ENCODE measurements around the gene STK40.

STK40 gene, protein sequence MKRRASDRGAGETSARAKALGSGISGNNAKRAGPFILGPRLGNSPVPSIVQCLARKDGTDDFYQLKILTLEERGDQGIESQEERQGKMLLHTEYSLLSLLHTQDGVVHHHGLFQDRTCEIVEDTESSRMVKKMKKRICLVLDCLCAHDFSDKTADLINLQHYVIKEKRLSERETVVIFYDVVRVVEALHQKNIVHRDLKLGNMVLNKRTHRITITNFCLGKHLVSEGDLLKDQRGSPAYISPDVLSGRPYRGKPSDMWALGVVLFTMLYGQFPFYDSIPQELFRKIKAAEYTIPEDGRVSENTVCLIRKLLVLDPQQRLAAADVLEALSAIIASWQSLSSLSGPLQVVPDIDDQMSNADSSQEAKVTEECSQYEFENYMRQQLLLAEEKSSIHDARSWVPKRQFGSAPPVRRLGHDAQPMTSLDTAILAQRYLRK

DNA sequence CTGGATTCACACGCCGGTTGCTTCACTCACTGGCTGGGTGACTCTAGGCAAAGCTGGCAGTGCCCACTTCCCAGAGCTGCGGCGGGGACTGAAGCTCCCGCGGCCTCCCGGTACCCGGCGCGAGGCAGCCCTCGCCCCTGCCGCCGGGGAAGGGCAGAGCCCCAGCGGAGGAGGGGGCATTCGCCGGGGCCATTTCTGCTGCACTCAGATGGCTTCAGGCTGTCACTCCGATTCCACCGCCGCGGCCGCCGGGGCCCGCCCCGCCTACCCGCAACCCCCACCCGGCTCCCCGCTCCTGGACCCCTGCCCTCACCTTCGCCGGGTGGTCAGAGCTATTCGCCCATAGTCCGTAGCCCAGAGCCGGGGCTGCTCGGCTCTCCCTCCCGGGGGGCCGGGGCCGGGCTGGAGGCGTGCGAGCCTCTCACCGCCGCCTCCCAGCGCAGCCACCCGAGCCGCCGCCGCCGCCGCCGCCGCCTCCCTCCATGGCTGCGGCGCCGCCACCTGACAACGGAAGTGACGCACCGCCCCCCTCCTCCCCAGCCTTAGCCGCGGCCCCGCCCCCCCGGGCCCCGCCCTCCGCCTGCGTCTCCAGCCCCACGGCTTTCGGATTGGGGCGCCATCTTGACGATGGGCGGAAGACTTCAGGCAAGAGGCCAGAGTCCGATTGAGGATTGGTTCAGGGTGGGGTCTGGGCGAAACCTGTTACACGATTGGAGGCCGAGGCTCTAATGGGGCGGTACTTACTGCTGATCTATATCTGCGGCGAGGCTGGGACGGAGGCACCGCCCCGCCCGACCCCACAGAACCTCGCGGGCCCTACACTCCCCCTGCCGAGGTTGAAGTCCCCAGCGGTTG lies at the start of gene STK40:
STK40 (minus strand) TSS at position 515 of the 855 bp plus-strand sequence. CDS start 24,592 bp downstream, outside the sequence.
- in situ Hi-C loops (cut with HindIII; ENCODE audit: low sequenced_read_pairs): no loop called here

DNA sequence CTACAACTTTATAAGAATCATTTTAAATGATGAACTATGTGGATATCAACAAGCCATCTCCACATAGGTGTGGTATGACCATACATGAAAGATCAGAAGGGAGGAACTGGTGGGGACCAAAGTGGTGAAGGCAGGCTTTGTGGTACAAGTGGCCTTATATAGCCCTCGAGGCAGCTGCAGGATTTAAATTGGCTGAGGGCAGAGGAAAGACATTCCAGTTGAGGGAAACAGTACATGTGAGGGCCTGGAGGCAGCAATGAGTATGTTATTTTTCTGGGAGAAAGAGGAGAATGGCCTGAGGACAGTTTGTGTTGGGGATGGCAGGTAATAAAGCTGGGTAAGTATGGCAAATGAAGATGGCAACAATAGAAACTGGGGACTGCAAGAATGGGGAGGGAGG lies 47.4 kb upstream of the STK40 start:
- in situ Hi-C loops (cut with HindIII; ENCODE audit: low sequenced_read_pairs): no loop called here

DNA sequence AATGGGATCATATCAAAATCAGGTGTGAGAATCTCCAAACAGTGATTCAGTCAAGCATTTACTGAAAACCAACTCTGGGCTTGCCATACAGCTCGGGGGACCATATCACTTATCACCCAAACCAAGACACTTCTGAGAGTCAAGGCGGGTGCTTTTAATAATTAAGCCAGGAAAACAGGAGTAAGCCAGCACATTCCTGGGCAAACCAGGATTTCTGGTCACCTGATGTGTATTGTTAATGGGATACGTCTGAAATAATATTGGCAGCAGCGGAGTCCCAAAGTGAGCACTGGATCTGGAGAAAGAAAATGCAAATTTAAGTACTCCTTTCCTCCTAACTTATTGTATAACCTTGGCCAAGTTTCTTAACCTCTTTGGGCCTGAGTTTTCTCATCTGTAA lies 46.9 kb upstream of the STK40 start:
- in situ Hi-C loops (cut with HindIII; ENCODE audit: low sequenced_read_pairs): no loop called here

DNA sequence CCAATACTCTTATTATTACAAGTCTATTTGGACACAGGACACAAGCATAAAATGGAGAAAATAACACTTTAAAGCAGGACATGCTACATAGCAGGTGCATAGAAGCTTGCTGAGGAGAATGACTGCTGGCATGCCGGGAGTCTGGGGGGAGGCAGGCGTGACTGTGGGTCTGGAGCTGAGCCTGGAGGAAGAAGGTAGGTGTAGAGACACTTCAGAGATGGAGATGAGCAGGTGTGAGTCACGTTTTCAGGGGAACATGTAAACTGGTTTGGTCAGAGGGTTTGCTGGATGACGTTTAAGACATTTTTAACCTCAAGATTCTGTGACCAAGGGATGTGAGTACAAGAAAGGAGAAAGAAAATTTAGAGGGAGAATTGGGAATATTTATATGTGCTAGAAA lies 40.1 kb upstream of the STK40 start:
- in situ Hi-C loops (cut with HindIII; ENCODE audit: low sequenced_read_pairs): loop anchor here (5.0 kb wide), 1 partner anchor 68 kb away; no protein-coding TSS in a partner anchor

DNA sequence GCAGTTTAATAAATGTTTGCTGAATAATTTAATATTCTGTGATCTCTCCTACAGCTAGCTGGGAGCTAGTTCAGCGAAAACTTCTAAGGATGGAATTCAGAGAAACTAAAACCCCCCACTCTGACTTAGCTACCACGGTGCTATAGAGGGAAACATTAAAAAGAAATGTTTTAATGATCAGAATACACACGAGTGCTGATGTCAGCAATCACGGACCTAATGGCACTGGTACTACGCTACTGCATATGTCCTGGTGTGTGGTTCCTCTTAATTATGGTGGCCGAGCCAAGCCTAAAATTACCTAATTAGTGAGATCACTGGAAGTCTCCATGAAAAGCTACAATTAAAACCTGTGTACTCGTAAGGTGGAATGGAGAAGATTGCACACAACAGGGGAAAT lies 35.9 kb upstream of the STK40 start:
- in situ Hi-C loops (cut with HindIII; ENCODE audit: low sequenced_read_pairs): no loop called here

DNA sequence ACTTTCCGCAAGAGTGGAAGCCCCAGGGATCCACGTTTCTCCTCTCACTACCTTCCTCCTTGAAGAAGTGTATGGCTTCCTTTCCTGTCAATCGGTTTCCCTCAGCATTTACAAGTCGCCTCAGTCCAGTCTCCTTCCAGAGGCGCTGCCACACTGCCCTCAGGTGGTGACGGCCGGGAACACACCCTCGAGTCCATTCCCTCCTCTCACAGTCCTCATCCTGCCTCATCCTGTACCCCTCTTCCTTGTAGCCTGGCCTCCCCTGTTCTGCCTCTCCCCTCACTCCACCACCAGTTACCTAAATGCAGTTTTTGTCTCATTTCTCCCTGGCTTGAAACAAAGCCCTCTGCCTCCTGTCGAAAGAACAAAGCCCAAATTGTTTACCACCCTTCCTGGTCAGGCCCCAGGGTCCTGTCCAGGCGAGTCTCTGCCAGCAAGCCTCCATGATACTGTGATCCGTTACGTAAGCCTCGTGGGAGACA lies 35.2 kb upstream of the STK40 start:
- in situ Hi-C loops (cut with HindIII; ENCODE audit: low sequenced_read_pairs): no loop called here

DNA sequence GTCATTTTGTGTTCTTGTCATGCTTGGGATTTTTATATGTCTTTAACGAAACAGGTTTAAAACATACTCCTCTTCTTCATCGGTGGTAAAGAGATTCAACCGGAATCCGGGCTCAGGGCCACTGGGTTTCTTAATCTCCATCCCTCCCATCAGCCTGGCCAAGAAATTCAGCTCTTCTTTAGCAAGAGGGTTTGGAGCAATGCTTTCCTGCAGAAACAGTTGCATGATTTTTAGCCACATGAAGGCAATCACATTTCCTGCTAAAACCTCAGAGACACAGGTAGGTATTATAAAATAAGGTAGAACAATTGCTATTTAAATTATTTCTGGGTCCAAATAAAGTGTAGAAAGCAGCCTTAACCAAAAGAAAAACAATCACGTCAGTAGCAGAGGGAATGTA lies 34.7 kb upstream of the STK40 start:
- in situ Hi-C loops (cut with HindIII; ENCODE audit: low sequenced_read_pairs): no loop called here

DNA sequence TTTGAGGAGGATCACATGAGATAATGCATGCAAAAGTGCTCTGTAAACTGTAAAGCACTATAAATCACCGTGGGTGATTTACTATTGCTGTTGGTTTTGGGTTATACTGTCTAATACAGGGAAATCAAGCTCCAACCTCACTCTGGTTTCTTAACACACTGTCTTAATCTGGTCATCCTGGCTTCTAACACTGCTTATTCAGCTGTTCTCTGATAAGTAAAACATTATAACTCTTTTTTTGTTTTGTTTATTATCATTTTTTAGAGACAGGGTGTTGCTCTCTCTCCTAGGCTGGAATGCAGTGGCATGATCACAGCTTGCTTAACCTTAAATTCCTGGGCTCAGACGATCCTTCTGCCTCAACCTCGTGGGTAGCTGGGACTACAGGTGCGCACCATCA lies 33.8 kb upstream of the STK40 start:
- in situ Hi-C loops (cut with HindIII; ENCODE audit: low sequenced_read_pairs): no loop called here

DNA sequence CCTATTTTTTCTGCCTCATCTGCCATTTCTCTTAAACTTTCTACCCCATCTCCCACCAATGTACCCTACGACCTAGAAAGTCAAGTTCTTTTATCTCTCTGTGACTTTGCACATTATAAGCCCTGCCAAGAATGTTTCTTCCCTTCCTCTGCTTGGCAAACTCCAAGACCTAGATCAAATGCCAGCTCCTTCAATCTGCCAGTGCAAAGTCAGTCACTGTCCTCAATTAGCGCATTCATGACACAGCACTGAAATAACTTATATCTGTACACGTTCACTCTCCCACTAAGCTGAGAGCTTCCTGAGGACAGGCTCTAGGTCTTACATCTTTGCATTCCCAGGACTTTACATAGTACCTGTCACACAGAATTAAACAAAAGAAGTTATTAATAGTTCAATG lies 33.4 kb upstream of the STK40 start:
- in situ Hi-C loops (cut with HindIII; ENCODE audit: low sequenced_read_pairs): no loop called here

DNA sequence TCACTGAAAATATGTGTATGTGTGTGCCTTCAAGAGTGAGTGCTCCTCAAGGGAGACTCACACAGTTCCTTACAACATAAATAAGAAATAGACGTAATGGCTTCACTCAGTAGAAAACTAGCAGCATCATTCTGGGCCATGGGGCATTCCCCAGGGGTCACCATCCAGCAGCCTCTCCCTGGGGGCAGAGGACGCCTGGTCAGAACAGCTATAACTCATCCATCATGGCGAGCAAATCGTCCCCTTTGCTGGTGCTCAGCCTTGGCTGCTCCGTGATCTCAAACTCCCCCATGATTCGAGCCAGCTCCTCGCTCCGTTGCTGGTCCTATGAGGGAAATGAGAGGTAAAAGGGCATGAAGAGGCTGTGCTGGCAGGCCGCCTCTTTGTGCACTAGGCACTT lies 32.2 kb upstream of the STK40 start:
- in situ Hi-C loops (cut with HindIII; ENCODE audit: low sequenced_read_pairs): no loop called here

DNA sequence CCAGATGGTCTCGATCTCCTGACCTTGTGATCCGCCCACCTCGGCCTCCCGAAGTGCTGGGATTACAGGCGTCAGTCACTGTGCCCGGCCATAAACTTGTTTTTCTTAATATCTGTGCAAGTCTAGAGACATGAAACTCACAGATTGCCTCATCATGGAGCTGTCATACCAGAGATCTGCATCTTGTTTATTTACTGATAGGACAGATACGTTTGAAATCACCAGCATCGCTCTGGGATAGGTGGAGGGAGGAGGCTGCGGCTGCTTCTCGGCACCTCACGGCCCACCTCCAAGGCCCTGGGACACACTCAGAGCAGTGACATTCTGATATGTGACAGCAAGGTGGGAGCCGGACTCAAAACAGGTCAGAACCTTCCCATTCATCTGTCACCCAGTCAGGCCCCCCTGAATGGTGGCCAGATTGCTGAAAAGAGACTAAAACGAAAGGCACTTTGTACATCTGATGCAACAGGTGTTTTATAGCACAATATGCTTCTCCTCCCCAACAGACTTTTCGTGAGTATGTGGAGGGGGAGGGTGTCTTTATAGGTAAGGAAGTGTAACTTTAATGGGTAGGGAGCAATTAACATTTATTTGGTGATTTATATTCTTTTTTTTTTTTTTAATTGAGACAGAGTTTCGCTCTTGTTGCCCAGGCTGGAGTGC lies 30.1 kb upstream of the STK40 start:
- in situ Hi-C loops (cut with HindIII; ENCODE audit: low sequenced_read_pairs): no loop called here

DNA sequence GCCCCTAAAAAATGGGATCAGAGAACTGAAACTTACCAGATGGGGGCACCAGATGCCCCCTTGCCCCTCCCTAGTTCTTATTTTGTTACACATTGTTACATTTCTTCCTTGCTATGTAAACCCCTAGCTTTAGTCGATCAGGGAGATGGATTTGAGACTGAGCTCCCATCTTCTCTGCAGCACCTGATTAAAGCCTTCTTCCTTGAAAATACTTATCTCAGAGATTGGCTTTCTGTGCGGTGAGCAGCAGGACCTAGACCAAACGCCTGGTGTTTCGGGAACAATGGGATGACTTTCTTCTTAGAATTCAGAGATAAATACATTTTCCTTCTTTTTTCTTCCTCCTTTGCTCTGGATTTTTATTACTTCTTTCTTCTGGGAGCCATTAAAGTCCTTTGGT lies 28.7 kb upstream of the STK40 start:
- in situ Hi-C loops (cut with HindIII; ENCODE audit: low sequenced_read_pairs): no loop called here

DNA sequence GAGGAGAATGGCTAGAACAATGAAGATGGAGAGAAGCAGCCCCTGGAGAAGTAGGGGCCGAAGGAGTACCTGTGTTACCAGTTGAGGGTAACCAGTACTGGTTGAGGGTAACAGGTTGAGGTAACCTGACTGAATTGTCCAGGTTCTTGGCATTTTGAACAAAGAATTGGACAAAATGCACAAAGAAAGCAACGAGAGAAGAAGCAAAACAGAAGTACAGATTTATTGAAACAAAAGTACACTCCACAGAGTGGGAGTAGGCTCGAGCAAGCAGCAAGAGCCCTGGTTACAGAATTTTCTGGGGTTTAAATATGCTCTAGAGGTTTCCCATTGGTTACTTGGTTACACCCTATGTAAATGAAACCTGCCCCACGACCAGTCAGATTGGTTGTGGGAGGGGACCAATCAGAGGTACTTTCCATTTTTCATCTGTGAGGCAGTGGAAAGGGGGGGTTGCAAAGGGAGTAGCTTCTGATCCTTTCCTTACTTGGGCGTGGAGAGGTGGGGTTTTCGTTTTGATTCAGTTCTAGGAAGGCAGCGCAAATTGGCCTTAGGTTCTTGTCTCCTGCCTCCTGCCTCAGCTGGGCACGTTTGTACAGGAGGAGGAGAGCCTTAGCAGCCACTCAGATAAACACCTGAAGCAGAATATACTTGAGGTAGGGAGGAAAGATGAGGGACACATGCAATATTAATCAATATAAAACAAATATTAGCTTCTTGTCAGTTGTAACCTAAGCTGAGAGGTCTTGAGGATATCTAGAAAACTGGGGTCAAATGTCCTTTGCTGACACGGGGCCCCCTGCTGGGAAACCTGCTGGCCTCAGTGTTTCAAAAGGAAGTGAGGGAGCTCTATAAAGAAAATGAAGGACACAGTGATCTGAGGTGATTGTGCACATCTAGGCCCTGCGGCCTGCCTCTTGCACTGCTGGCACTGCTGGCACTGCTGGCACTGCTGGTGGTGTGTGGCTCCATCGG lies 26.2 kb upstream of the STK40 start:
- in situ Hi-C loops (cut with HindIII; ENCODE audit: low sequenced_read_pairs): no loop called here

DNA sequence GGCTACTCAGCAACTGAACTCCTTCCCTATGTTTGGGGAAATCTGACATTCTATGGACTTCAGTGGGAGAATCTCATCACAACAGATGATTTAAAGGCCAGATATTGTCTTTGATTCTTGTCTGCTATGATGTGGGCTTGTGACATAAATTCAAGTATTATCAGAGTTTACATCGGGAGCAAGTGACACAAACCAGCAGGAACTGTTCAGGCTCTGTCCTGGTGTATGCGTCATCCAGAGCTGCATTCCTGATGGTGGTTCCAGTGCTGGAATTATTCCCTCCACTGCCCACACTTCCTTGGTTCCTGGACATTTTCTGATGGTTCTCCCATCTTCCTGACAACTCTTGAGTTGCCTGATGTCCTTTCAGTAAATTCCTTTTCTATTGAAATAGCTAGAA lies 22.8 kb upstream of the STK40 start:
- in situ Hi-C loops (cut with HindIII; ENCODE audit: low sequenced_read_pairs): loop anchor here (5.0 kb wide), 1 partner anchor 34 kb away; no protein-coding TSS in a partner anchor

DNA sequence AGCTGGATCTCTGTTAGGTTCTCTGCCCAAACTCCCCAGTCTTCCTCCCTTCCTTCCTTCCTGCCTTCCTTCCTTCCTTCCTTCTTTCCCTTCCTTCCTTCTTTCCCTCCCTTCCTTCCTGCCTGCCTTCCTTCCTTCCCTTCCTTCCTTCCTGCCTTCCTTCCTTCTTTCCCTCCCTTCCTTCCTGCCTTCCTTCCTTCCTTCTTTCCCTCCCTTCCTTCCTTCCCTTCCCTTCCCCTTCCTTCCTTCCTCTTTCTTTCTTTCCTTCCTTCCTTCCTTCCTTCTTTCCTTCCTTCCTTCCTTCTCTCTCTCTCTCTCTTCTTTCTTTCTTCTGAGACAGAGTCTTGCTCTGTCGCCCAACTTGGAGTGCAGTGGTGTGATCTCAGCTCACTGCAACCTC lies 20.7 kb upstream of the STK40 start:
- in situ Hi-C loops (cut with HindIII; ENCODE audit: low sequenced_read_pairs): loop anchor here (5.0 kb wide), 1 partner anchor 36 kb away; no protein-coding TSS in a partner anchor

DNA sequence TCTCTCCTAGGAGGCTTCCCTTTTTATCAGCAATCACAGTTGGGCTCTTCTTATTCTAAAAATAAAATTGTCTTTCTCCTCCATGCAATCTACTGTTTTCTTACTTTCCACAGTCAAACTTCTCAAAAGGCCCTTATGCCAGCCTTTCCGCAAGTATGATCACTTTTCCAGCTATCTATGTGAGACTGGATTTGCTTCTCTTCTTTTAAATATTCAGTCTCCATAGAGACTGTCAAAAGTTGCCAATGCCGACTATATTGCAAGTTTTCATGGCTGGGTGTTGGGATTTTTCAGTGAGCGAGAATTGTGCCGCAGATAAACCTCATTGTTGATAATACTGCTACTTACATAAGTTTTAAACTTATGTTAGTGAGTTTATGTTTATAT lies 16.8 kb upstream of the STK40 start:
- in situ Hi-C loops (cut with HindIII; ENCODE audit: low sequenced_read_pairs): no loop called here

DNA sequence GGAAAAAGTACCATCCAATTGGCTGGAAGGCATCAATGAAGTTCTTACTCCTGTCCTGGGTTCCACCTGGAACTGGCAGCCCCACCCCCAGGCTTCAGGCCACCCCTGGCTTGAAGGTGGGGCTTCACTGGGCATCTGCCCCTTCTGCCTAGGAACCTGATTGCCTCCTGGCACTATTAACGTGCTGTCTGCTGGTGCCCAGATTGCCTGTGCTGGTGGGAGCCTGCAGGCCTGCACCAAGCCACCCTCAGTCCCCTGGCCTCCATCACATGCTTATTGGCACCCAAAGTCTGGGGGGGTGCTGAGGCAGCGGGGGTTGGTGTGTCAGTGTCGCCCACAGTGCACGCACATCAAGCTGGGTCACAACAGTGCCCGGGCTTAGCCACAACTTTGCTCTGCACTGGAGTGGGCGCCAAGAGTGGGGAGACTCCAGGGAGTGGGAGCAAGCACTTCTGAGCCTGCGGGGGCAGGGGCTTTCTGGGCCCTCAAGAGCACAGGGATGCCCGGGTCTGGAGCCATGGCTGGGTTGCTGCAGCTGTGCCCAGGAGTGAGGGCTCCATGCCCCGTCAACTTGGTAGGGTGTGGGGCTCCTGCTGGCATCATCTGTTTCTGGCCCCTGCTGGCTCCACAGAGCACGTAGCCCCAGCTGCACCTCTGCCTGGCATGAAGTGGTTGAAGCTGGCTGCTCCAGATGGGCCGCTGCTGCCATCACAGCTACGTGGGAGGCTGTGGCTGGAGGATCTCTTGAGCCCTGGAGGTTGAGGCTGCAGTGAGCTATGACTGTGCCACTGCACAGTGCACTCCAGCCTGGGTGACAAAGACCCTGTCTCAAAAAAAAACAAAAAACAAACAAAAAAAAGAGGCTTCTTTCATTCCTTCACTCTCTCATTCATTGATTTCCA lies 16.1 kb upstream of the STK40 start:
- in situ Hi-C loops (cut with HindIII; ENCODE audit: low sequenced_read_pairs): no loop called here

DNA sequence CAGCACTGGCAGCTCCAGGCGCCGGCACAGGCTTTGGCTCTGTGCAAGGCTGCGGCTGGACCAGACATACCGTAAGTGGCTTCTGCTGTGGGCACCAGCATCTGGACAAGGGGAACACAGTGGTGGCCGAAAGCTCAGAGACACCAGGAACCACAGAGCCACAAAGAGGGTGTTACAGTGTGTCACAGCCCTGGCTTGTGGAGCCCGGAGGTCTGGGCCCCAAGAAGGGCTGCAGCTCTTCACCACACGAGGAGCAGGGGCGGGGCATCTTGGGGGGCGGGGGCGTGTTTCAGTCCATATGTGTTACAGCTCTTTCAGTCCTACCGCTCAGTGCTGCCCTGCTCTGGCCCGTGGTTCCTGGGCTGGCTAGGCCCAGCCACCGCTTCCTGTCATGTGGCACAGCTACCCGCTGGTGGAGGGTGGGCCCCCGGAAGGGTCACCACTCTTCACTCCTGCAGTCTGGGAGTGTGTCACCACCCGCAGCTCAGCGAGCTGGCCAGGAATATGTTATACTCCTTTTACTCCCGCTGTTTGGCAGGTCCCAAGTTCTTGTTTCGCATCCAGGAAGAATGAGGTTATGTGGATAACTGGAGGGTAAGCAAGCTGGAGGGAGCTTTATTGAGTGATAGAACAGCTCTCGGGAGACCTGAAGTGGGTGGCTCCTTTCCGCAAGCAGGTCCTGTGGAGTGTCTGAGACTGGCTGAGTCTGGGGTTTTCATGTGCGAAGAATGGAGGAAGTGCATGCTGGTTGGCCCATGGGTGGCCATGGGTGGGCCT lies 15.3 kb upstream of the STK40 start:
- in situ Hi-C loops (cut with HindIII; ENCODE audit: low sequenced_read_pairs): no loop called here

Data from endothelial cell of hepatic sinusoid (primary cell).